ENCODE results near the gene NCF2.

- no peak for TF ChIP-seq POLR2A (IDR thresholded peaks at IDR 0.05; ENCODE audit: low read length)
- TF ChIP-seq GATA1 (IDR thresholded peaks at IDR 0.05; ENCODE audit: low read depth, low read length), result no peak
Observed at GRCh38 chr1:183566026-183566425, 24.2 kb downstream of the NCF2 start.
